AG04449 (cell line): ENCODE results near the gene NOS2.

Source experiments
- CTCF ChIA-PET: fragments of 350-600 bp; formaldehyde crosslinking; extraction: SDS; loops from one replicate; lab custom pipeline; 2021; ENCODE audit warnings: antibody characterized with exemption; lab: Yijun Ruan, JAX
- POLR2A ChIA-PET: fragments of 400-600, 350-600 bp; formaldehyde crosslinking; extraction: SDS; loops from one replicate; lab custom pipeline; 2020; ENCODE audit warnings: antibody characterized with exemption, inconsistent platforms; lab: Yijun Ruan, JAX
- DNase-seq: peaks from one replicate; pipeline ENCODE4 v3.0.0-alpha.2; 2010; ENCODE audit warnings: low read depth, low spot score
- H3K4me3 ChIP-seq: 2 replicates; pipeline ENCODE4 v1.5.1; 2011; ENCODE audit warnings: low read depth, mild to moderate bottlenecking, control low read depth, low read length
- CTCF ChIP-seq: IDR thresholded peaks from one replicate; pipeline ENCODE4 v1.5.1; 2011; ENCODE audit warnings: mild to moderate bottlenecking, moderate library complexity, low read length, control low read depth, inconsistent platforms; ENCODE audit not compliant: insufficient read depth; ENCODE audit errors: missing control alignments

The NOS2 gene

GRCh38 chr17:27721797-27722196 lies 78.5 kb downstream of the NOS2 start:
- ChIA-PET POLR2A (no interaction called here), CTCF (no interaction called here)
- H3K4me3 ChIP-seq = no peak overlapping the region
- no peak for DNase-seq
- TF ChIP-seq CTCF = no peak
